Trophoblast cell (in vitro differentiated cells and primary cell): Measurements from ENCODE around the gene DUT.

Experiments
- DNase-seq, 2 donors: peaks; one replicate each; pipeline ENCODE4 v3.0.0-alpha.2; 2016
- H2AFZ ChIP-seq: 2 replicates; pipeline ENCODE4 v1.6.1; 2013; ENCODE audit warnings: low read length, moderate library complexity, mild to moderate bottlenecking; ENCODE audit not compliant: insufficient read depth, poor library complexity
- H2AK5ac ChIP-seq: 2 replicates; pipeline ENCODE4 v1.6.1; 2013; ENCODE audit warnings: mild to moderate bottlenecking, low read length
- H2BK120ac ChIP-seq: 2 replicates; pipeline ENCODE4 v1.6.1; 2013; ENCODE audit warnings: low read length, mild to moderate bottlenecking, moderate library complexity; ENCODE audit not compliant: insufficient read depth, poor library complexity
- H2BK12ac ChIP-seq: 2 replicates; pipeline ENCODE4 v1.6.1; 2013; ENCODE audit warnings: mild to moderate bottlenecking, low read length, moderate library complexity
- H2BK5ac ChIP-seq: 2 replicates; pipeline ENCODE4 v1.6.1; 2013; ENCODE audit warnings: low read length, low read depth, moderate library complexity, mild to moderate bottlenecking; ENCODE audit not compliant: poor library complexity
- H3K14ac ChIP-seq: 2 replicates; pipeline ENCODE4 v1.6.1; 2013; ENCODE audit warnings: mild to moderate bottlenecking, low read length
- H3K18ac ChIP-seq: 2 replicates; pipeline ENCODE4 v1.6.1; 2013; ENCODE audit warnings: mild to moderate bottlenecking, low read length
- H3K23ac ChIP-seq: 2 replicates; pipeline ENCODE4 v1.6.1; 2013; ENCODE audit warnings: low read length
- H3K27ac ChIP-seq: 2 replicates; pipeline ENCODE4 v1.5.1; 2013; ENCODE audit warnings: low read depth, mild to moderate bottlenecking, inconsistent platforms, low read length, moderate library complexity
- H3K27me3 ChIP-seq: 2 replicates; pipeline ENCODE4 v1.6.1; 2013; ENCODE audit warnings: inconsistent platforms, mild to moderate bottlenecking, low read length, moderate library complexity; ENCODE audit not compliant: insufficient read depth
- H3K36me3 ChIP-seq, 2 experiments: 1 replicate in 1 of 2; 2 replicates in 1 of 2; pipeline ENCODE4 v1.6.1; 2013; ENCODE audit warnings: low read length in 2 of 2, mild to moderate bottlenecking in 2 of 2, moderate library complexity in 1 of 2; ENCODE audit not compliant: insufficient read depth in 2 of 2, control insufficient read depth in 1 of 2
- H3K4ac ChIP-seq: 2 replicates; pipeline ENCODE4 v1.6.1; 2013; ENCODE audit warnings: low read depth, mild to moderate bottlenecking, low read length, moderate library complexity
- H3K4me1 ChIP-seq, 2 experiments: 1 replicate in 1 of 2; 2 replicates in 1 of 2; pipeline ENCODE4 v1.6.1; 2013; ENCODE audit warnings: low read length in 2 of 2, mild to moderate bottlenecking in 2 of 2, moderate library complexity in 1 of 2; ENCODE audit not compliant: insufficient read depth in 2 of 2, control insufficient read depth in 1 of 2
- H3K4me2 ChIP-seq: 2 replicates; pipeline ENCODE4 v1.6.1; 2013; ENCODE audit warnings: inconsistent platforms, mild to moderate bottlenecking, low read length, moderate library complexity
- H3K4me3 ChIP-seq: 2 replicates; pipeline ENCODE4 v1.5.1; 2013; ENCODE audit warnings: mild to moderate bottlenecking, low read depth, low read length, inconsistent platforms
- H3K79me1 ChIP-seq: one replicate; pipeline ENCODE4 v1.6.1; 2013; ENCODE audit warnings: low read length
- H3K79me2 ChIP-seq: 2 replicates; pipeline ENCODE4 v1.6.1; 2013; ENCODE audit warnings: low read length, mild to moderate bottlenecking; ENCODE audit not compliant: control insufficient read depth, insufficient read depth, poor library complexity
- H3K9ac ChIP-seq: 2 replicates; pipeline ENCODE4 v1.6.1; 2013; ENCODE audit warnings: mild to moderate bottlenecking, low read length
- H3K9me3 ChIP-seq: 2 replicates; pipeline ENCODE4 v1.6.1; 2013; ENCODE audit warnings: low read depth, mild to moderate bottlenecking, control low read depth, inconsistent platforms, low read length; ENCODE audit not compliant: insufficient read depth
- H4K12ac ChIP-seq: 2 replicates; pipeline ENCODE4 v1.6.1; 2013; ENCODE audit warnings: low read depth, mild to moderate bottlenecking, low read length, moderate library complexity
- H4K8ac ChIP-seq: 2 replicates; pipeline ENCODE4 v1.6.1; 2013; ENCODE audit warnings: low read depth, mild to moderate bottlenecking, low read length, moderate library complexity
- H4K91ac ChIP-seq: one replicate; pipeline ENCODE4 v1.6.1; 2013; ENCODE audit warnings: low read depth, mild to moderate bottlenecking, low read length, moderate library complexity
- WGBS: extraction: QIAGEN DNeasy Blood & Tissue Kit; methylation state at CpG from one replicate; pipeline ENCODE4 v1.1.7; 2013; ENCODE audit warnings: missing lambda C conversion rate; ENCODE audit not compliant: insufficient read length, insufficient coverage; ENCODE audit errors: extremely low coverage; 5-methylcytosine and 5-hydroxymethylcytosine counted together

The DUT gene

DNA sequence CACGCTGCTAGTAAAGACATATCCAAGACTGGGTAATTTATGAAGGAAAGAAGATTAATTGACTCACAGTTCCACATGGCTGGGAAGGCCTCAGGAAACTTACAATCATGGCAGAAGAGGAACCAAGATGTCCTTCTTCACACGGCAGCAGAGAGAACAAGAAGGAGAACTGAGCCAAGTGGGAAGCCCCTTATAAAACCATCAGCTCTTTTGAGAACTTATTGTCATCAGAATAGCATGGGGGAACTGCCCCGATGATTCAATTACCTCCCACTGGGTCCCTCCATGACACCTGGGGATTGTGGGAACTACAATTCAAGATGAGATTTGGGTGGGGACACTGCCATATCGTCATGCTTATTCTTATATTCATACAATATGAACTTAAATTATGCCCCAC, 49.0 kb downstream of the DUT start:
- Histone ChIP-seq H4K91ac (no peak overlapping the region), H2BK120ac (no peak overlapping the region), H3K4ac (no peak overlapping the region), H3K9me3 (peaks cover 1% of the 10 kb centered on the region), H4K12ac (no peak overlapping the region), H3K79me2 (no peaks in the 10 kb centered on the region), H3K36me3 (no peaks in the 10 kb centered on the region), H2BK12ac (no peak overlapping the region), H3K23ac (no peak overlapping the region), H3K14ac (no peak overlapping the region), H3K27ac (no peak overlapping the region), H2AFZ (no peak overlapping the region), H2BK5ac (no peak overlapping the region), H4K8ac (no peak overlapping the region), H3K27me3 (no peaks in the 10 kb centered on the region), H3K9ac (no peak overlapping the region), H3K4me1 (no peaks in the 10 kb centered on the region), H3K18ac (no peak overlapping the region), H3K4me2 (no peak overlapping the region), H3K79me1 (no peaks in the 10 kb centered on the region), H2AK5ac (no peak overlapping the region), H3K4me3 (no peak overlapping the region)
- no peak for DNase-seq
- no CpG with 5 or more reads among the region's 4 CpGs for WGBS

GRCh38 chr15:48381861-48382260, 50.6 kb downstream of the DUT start:
- Histone ChIP-seq H3K27me3 (no peaks in the 10 kb centered on the region), H3K18ac (no peak overlapping the region), H2AFZ (no peak overlapping the region), H3K4me2 (no peak overlapping the region), H3K4me1 (no peaks in the 10 kb centered on the region), H4K12ac (no peak overlapping the region), H3K9me3 (peaks cover 1% of the 10 kb centered on the region), H3K79me2 (no peaks in the 10 kb centered on the region), H2BK120ac (no peak overlapping the region), H2AK5ac (no peak overlapping the region), H3K4ac (no peak overlapping the region), H3K23ac (no peak overlapping the region), H3K79me1 (no peaks in the 10 kb centered on the region), H4K8ac (no peak overlapping the region), H3K9ac (no peak overlapping the region), H3K4me3 (no peak overlapping the region), H4K91ac (no peak overlapping the region), H3K36me3 (no peaks in the 10 kb centered on the region), H2BK12ac (no peak overlapping the region), H2BK5ac (no peak overlapping the region), H3K14ac (no peak overlapping the region), H3K27ac (no peak overlapping the region)
- no CpG with 5 or more reads among the region's 4 CpGs for WGBS
- DNase-seq: no peak

- no peak overlapping the region for H3K27ac ChIP-seq
These were observed 51.8 kb downstream of the DUT start for GRCh38 chr15:48383031-48383430.

DNA sequence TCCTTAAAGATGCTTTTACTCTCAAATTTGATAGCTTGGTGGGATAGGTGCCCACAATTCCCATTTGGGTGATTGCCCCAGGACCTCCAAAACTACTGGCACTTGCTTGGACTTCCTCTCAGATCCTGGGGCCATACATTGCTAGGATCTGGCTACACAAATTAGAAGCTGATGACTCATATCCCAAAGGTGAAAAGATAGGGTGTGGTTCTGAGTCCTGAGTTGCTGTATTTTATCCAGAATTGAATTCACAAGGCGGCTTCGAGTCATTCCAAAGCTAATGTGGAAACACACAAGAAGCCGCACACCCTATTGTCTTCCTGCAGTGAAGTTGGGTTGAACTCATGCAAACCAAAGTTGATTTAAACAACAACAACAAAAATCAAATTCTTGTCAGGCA, 53.4 kb downstream of the DUT start:
- no peak overlapping the region for H2BK5ac ChIP-seq
- H3K27me3 ChIP-seq: no peaks in the 10 kb centered on the region
- H3K79me2 ChIP-seq: no peaks in the 10 kb centered on the region
- no peak overlapping the region for H3K27ac ChIP-seq
- H2BK12ac ChIP-seq: no peak overlapping the region
- no peak overlapping the region for H2AFZ ChIP-seq
- H4K12ac ChIP-seq: no peak overlapping the region
- no peak overlapping the region for H4K8ac ChIP-seq
- no peak overlapping the region for H3K9ac ChIP-seq
- no CpG with 5 or more reads among the region's 3 CpGs for WGBS
- no peak overlapping the region for H3K4ac ChIP-seq
- no peak overlapping the region for H3K23ac ChIP-seq
- H3K18ac ChIP-seq: no peak overlapping the region
- no peak for DNase-seq
- no peak overlapping the region for H3K4me3 ChIP-seq
- H4K91ac ChIP-seq: no peak overlapping the region
- H2BK120ac ChIP-seq: no peak overlapping the region
- no peak overlapping the region for H3K14ac ChIP-seq
- no peaks in the 10 kb centered on the region for H3K79me1 ChIP-seq
- no peak overlapping the region for H3K4me2 ChIP-seq
- no peaks in the 10 kb centered on the region for H3K9me3 ChIP-seq
- no peak overlapping the region for H2AK5ac ChIP-seq
- no peaks in the 10 kb centered on the region for H3K4me1 ChIP-seq
- H3K36me3 ChIP-seq: no peaks in the 10 kb centered on the region

More at GRCh38 chr15:48383031-48383430, 51.8 kb downstream of the DUT start:
- Histone ChIP-seq H3K79me2 (no peaks in the 10 kb centered on the region), H2BK5ac (no peak overlapping the region), H4K8ac (no peak overlapping the region), H4K12ac (no peak overlapping the region), H3K4me1 (no peaks in the 10 kb centered on the region), H3K14ac (no peak overlapping the region), H3K23ac (no peak overlapping the region), H3K4me3 (no peak overlapping the region), H3K36me3 (no peaks in the 10 kb centered on the region), H3K79me1 (no peaks in the 10 kb centered on the region), H3K4me2 (no peak overlapping the region), H3K27me3 (no peaks in the 10 kb centered on the region), H4K91ac (no peak overlapping the region), H3K9ac (no peak overlapping the region), H2BK120ac (no peak overlapping the region), H3K4ac (no peak overlapping the region), H2AFZ (no peak overlapping the region), H3K9me3 (no peaks in the 10 kb centered on the region), H2AK5ac (no peak overlapping the region), H2BK12ac (no peak overlapping the region), H3K18ac (no peak overlapping the region)
- no peak for DNase-seq
- WGBS: no CpG with 5 or more reads among the region's 2 CpGs
